GM12875 (cell line): ENCODE data around the gene HSF4.

Source experiments
- H3K4me3 ChIP-seq: one replicate; pipeline ENCODE4 v1.5.1; 2011; ENCODE audit warnings: low read depth, low read length, control low read depth
- CTCF ChIP-seq: IDR thresholded peaks from 2 replicates; pipeline ENCODE4 v1.5.1; 2011; ENCODE audit warnings: low read depth, mild to moderate bottlenecking, control low read depth, inconsistent platforms, low read length, moderate library complexity, borderline replicate concordance; ENCODE audit not compliant: insufficient read depth

Gene HSF4

GRCh38 chr16:67192781-67193361 lies 28.3 kb downstream of the HSF4 start:
- H3K4me3 ChIP-seq: peak overlapping the region; percentile 82
- no peak for TF ChIP-seq CTCF

- no peak for TF ChIP-seq CTCF
- peak overlapping the region; percentile 82 for H3K4me3 ChIP-seq
These were observed 29.0 kb downstream of the HSF4 start for GRCh38 chr16:67193536-67193935.

- H3K4me3 ChIP-seq: no peak overlapping the region
- no peak for TF ChIP-seq CTCF
These were observed 29.7 kb downstream of the HSF4 start for GRCh38 chr16:67194260-67194659.

GRCh38 chr16:67195676-67196075 lies 31.1 kb downstream of the HSF4 start:
- TF ChIP-seq CTCF: no peak
- no peak overlapping the region for H3K4me3 ChIP-seq

- TF ChIP-seq CTCF: no peak
- H3K4me3 ChIP-seq: no peak overlapping the region
These were observed 32.3 kb downstream of the HSF4 start for GRCh38 chr16:67196881-67197280.

- H3K4me3 ChIP-seq: no peak overlapping the region
- TF ChIP-seq CTCF: no peak
These were observed 33.2 kb downstream of the HSF4 start for GRCh38 chr16:67197704-67198103.

GRCh38 chr16:67198238-67198734 lies 33.7 kb downstream of the HSF4 start:
- peak; percentile 56; the same call in 1 of the 2 replicates for TF ChIP-seq CTCF
- H3K4me3 ChIP-seq: no peak overlapping the region
